Endometrial microvascular endothelial cells (primary cell): ENCODE data around the gene IBTK. TPM values are rescaled to one million over a fixed set of nuclear protein-coding genes. Genes with fewer than 3 reads are reported as not detected.
"Not testable (repeated sequence)": the region's sequence is repeated elsewhere in the genome, so short reads cannot be mapped to it uniquely, and the experiment has no call there.

ENCODE experiments used
- in situ Hi-C: cut with HindIII; loops from 2 replicates; pipeline ENCODE4 v1.10.0; 2017; ENCODE audit warnings: low sequenced_read_pairs, low pct_unique_long_range_greater_than_20kb; ENCODE audit errors: inconsistent ontology term
- total RNA-seq: library from RNA; depleted of rRNA; stranded (reverse); fragments of >200 nt; gene quantifications from one replicate; pipeline ENCODE4 v1.2.3, GENCODE V29; 2015; ENCODE audit errors: inconsistent ontology term

IBTK gene
- 30.0 TPM for total RNA-seq

- in situ Hi-C loops, result no loop called here
Measured at GRCh38 chr6:82247505-82248272, at the start of gene IBTK. TSS of gene IBTK (minus strand) at chr6:82247744. CDS start at chr6:82240486, 7,258 bp downstream.

GRCh38 chr6:82283771-82284410 is 36.3 kb upstream of the IBTK start:
- in situ Hi-C loops, result no loop called here

- in situ Hi-C loops, result not testable (repeated sequence)
Measured at GRCh38 chr6:82281550-82281949, 34.0 kb upstream of the IBTK start.

GRCh38 chr6:82277686-82278085 is 30.1 kb upstream of the IBTK start:
- in situ Hi-C loops, result no loop called here

GRCh38 chr6:82275686-82276085 is 28.1 kb upstream of the IBTK start:
- in situ Hi-C loops, result no loop called here

- in situ Hi-C loops, result no loop called here
Measured at GRCh38 chr6:82273295-82273694, 25.8 kb upstream of the IBTK start.

GRCh38 chr6:82270881-82271635 is 23.5 kb upstream of the IBTK start:
- in situ Hi-C loops, result no loop called here

- in situ Hi-C loops, result no loop called here
Measured at GRCh38 chr6:82268301-82268846, 20.8 kb upstream of the IBTK start.

- in situ Hi-C loops, result no loop called here
Measured at GRCh38 chr6:82264824-82265223, 17.3 kb upstream of the IBTK start.

- in situ Hi-C loops, result no loop called here
Measured at GRCh38 chr6:82264321-82264720, 16.8 kb upstream of the IBTK start.

GRCh38 chr6:82263916-82264315 is 16.4 kb upstream of the IBTK start:
- in situ Hi-C loops, result no loop called here

- in situ Hi-C loops, result no loop called here
Measured at GRCh38 chr6:82260997-82261732, 13.6 kb upstream of the IBTK start.

- in situ Hi-C loops, result no loop called here
Measured at GRCh38 chr6:82259389-82259788, 11.8 kb upstream of the IBTK start.

- in situ Hi-C loops, result no loop called here
Measured at GRCh38 chr6:82257088-82257774, 9.7 kb upstream of the IBTK start.

GRCh38 chr6:82254722-82255121 is 7.2 kb upstream of the IBTK start:
- in situ Hi-C loops, result not testable (repeated sequence)

GRCh38 chr6:82251942-82252341 is 4.4 kb upstream of the IBTK start:
- in situ Hi-C loops, result no loop called here

- in situ Hi-C loops, result no loop called here
Measured at GRCh38 chr6:82249381-82250253, 2.1 kb upstream of the IBTK start.
